Renal cortical epithelial cell (primary cell): ENCODE data around the gene KRT75. TPM values are rescaled to one million over a fixed set of nuclear protein-coding genes. Genes with fewer than 3 reads are reported as not detected.
"Not testable (repeated sequence)": the region's sequence is repeated elsewhere in the genome, so short reads cannot be mapped to it uniquely, and the experiment has no call there.

ENCODE experiments used
- DNase-seq: peaks from one replicate; pipeline ENCODE4 v3.0.0-alpha.2; 2011; ENCODE audit warnings: low read depth
- total RNA-seq: library from RNA; depleted of rRNA; stranded (reverse); fragments of >200 nt; gene quantifications from 2 replicates; pipeline ENCODE4 v1.2.3, GENCODE V29; 2014

The KRT75 gene
- total RNA-seq, 1 donor from 2014 or later = not detected

DNA sequence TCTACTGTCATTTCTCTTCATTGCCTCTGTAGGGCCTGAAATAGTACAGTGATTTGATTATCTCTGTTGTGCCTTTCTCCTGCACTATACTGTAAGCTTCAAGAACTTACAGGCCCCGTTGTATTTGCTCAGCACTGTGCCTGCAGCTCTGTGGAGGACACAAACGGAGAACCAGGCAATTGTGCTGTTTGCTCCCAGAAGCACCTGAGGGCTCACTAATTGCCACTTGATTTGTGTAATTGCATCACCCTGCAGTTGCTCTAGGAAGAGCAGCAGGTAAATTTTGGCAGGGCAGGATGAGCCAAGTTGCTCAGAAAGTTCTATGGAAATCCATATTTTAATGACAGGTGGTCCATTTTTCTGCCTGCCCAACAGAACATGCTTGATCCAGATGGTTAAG, 16.4 kb downstream of the KRT75 start:
- no peak for DNase-seq

- DNase-seq = no peak
These were observed 17.4 kb downstream of the KRT75 start for GRCh38 chr12:52416795-52417194.

DNA sequence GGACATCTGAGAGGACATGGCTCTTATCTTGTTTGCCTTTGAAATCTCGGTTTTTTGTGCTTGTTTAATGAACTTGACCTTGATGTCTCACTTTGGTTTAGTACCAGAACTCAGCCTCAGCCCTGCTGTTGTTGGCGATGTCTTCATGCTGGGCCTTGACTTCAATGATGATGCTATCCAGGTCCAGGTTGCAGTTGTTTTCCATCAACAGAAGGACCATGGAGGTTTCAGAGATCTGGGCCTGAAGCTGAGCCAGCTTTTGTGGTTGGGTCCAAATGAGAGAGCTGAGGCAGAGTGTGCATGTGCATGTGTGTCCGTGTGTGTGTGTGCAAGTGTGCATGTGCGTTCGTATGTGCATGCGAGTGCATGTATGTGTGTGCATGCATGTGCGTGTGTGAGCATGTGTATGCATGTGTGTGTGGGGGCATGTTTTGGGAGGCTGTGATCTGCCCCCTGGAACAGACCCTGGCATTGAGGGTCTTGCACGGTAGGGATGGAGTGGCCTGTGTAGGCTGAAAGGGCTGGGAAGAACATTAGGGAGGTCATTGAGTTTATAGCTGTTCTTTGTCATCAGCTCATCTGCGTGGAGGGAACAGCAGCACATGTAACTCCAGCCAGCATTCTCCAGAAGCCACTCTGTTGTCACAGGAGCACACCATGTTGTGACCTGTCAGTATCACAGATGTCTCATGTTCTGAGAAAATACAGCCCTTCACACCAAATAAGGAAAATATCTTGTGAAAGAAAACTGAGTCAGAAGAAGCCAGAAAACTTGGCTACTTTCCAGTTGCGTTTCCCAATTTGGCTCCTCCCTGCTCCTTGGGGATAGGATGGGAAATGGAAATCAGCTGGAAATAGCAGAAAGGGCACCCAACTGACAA, 18.1 kb downstream of the KRT75 start:
- DNase-seq = peak; percentile 62

DNA sequence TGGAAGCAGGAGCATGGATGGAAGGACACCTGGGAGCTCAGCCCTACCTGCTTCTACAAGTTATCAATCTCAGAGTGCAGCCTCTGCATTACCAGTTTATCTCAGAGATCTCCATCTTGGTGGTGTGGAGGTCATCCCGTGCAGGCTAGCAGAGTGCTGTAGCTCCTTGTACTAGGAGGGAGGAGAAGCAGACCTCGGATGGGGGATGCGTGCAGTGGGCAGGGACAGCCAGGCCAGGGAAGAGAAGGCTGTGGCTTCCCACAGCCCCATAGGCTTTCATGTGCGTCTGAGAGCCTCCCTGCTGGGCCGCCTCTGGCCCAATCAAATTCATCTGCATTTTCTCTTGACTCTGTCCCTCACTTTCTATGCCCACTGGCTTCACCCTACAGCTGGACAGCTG, 19.2 kb downstream of the KRT75 start:
- DNase-seq = no peak

GRCh38 chr12:52413782-52414345, 20.3 kb downstream of the KRT75 start:
- DNase-seq = no peak

DNA sequence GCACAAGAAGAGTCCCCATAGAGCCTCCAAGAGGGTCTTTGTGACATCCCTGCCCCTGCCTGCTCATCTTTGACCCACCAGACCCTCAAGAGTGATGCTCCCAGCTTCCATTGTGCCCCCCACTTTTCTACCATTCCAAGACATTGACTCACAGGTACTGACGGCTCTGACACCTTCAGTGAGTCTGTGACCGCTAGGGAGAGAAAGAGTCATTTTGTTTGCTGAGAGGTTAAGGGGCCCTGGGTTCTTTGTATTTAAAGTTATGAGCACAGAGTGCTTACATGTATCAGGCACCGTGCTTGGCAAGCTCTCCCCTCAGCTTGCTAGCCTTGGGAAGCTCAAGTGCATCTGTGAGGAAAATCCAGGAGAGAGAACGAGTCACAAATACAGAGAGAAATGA, 21.0 kb downstream of the KRT75 start:
- no peak for DNase-seq

DNA sequence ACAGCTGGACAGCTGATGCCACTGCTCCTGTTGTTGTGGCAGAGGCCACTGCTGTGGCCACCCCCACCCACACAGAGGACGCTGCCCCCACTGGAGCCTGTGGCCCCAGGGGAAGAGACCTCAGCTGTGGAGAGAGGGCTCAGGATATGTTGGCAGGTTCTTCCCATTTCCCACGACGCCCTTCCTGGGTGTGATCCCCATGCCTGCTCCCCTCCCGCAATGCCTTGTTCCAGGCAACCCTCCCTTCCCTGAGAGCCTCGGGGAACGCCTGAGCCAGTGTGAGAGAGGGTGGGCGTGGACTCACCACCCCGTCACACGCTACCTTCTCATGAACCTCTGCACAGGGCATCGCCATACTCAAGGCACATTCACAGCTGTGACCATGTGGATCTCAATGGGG, 22.4 kb downstream of the KRT75 start:
- no peak for DNase-seq

DNA sequence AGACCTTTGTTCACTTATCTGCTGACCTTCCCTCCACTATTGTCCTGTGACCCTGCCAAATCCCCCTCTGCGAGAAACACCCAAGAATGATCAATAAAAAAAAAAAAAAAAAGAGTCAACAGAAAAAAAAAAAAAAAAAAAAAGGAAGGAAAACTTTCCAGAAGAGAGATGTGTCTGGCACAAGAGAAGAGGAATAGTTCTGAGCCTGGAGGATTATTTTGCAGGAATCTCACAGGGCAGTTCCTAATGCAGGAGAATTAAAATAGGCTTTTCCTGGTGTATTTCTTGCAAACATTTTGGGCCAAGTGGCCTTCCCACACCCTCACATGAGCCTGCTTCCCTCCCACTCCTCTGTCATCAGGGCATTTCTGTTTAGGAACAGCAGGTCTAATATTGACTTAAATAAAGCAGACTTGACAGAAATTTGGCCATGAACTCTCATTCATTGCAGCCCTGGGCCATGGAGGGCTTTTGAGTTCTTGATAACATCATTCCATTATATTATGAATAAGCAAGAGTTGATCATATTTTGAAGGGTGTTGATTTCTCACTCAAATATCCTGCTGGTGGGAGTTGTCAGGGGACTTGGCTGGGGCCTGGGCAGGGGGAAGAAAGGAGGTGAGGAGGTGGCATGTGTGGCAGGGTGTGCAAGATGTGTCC, 23.5 kb downstream of the KRT75 start:
- not testable (repeated sequence) for DNase-seq

DNA sequence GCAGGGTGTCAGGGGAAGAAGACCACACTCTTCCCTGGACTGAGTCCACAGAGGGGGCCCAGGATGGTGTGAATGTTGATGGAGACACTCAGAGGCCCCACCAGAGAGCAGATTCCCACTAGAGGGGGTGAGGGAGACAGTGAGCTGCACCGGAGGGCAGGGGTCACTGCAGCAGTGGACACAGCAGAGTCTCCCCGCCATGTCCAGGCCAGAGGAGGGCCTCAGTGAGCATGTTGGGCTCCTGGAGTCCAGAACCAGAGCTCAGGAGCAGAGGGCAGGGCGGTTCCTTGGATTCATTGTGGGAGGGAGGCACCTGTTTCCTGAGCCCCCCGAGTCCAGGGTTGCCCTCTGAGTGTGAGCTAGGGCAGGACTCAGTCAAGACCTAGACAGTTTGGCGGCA, 26.3 kb downstream of the KRT75 start:
- no peak for DNase-seq

- no peak for DNase-seq
These were observed 28.2 kb downstream of the KRT75 start, which contains the start of gene KRT82 for GRCh38 chr12:52405922-52406385. Gene KRT82, minus strand, starts transcription at chr12:52406335. Its CDS starts 58 bp downstream, at chr12:52406277.

- DNase-seq = no peak
These were observed 29.2 kb downstream of the KRT75 start for GRCh38 chr12:52404951-52405350.

- DNase-seq = no peak
These were observed 30.6 kb downstream of the KRT75 start for GRCh38 chr12:52403561-52403960.

GRCh38 chr12:52402873-52403540, 31.2 kb downstream of the KRT75 start:
- DNase-seq = no peak

DNA sequence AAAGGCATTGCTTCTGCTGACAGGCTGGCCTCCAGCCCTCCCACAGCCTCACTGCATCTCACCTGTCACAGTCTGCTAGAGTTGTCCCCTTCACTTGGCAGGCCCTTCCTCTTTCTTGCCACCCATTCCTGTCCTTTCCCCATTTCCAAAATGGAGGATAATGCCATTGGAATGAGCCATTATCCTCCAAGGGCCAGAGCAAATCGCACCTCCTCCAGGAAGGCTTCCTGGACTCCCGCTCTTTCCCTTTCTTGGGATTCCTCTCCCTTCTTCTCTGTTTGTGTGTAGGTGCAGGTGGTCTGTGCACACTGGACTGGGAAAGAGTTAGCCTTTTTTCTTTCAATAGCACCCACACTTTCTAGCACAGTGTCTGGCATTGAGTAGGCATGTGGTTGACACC, 31.8 kb downstream of the KRT75 start:
- DNase-seq = no peak

DNA sequence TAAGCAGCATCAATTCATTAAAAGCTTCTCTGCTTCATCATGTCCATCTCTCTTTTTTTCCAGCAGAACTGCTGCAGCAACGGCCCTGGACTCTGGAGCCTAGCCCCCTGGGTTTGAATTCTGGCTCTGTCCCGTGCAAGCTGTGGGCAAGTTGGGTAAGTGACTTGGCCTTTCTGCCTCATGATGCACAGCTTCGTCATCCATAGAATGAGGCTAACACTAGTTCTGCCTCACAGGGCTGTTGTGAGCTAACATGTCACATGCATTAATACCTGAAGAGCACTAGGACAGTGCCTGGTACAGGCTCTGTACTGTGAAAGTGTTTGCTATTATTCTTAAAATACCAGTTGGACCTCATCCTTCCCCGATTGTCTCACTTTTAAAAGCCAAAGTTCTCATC, 32.2 kb downstream of the KRT75 start:
- no peak for DNase-seq

GRCh38 chr12:52401526-52401925, 32.6 kb downstream of the KRT75 start:
- no peak for DNase-seq

DNA sequence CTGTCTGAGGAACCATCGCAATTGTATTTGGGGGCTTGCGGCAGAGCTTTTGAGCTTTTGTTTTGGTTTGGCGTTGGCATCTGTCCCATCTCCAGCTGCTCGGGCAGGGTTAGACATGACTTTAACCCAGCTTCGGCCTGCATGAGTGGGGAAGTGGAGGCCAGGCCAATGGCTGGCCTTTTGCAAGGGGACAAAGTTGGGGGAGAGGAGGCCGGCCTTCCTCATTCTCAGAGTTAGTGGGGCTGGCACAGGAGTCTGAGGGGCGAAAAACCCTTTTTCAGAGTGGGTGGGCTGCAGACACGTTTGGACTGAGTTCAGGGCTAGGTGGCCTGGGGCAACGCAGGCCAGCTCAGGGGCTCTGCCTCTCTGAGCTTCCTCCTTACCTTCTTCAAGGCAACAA, 33.3 kb downstream of the KRT75 start:
- no peak for DNase-seq

GRCh38 chr12:52399756-52400155, 34.4 kb downstream of the KRT75 start:
- no peak for DNase-seq

DNA sequence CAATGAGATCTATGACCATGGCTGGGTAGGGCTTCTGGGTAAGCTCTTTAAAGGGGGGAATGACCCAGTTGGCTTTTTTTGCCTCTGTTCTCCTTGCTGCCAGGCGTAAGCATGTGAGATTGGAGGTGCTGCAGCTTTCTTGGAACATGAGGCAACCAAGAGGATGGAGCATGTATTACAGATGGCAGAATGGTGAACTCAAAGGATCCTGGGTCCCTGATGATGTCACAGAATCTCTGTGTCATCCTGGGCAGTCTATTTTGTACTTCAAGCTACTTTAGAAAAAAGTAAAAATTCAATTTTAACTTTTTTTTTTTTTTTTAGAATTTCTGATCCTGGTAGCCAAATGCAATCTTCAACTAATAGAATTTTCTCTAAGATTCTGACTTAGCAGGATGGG, 36.0 kb downstream of the KRT75 start:
- DNase-seq = no peak

DNA sequence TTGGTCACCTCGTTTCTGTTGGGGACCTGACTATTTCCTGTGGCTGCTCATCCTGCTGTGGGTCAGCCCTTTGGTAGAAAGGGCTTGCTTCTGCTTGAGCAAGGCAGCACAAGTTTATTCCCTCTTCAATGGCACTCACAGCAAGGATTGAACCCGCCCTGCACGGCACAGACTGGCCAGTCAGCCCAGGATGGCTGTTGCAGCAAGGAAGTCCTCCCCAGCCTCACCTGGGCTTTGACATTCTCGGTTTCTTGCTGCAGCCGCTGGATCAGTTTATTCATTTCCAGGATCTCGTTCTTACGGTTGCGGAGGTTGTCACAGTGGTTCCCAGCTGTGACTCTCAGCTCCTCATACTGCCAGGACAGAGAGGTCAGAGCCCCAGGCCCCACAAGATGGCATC, 37.5 kb downstream of the KRT75 start:
- no peak for DNase-seq

DNA sequence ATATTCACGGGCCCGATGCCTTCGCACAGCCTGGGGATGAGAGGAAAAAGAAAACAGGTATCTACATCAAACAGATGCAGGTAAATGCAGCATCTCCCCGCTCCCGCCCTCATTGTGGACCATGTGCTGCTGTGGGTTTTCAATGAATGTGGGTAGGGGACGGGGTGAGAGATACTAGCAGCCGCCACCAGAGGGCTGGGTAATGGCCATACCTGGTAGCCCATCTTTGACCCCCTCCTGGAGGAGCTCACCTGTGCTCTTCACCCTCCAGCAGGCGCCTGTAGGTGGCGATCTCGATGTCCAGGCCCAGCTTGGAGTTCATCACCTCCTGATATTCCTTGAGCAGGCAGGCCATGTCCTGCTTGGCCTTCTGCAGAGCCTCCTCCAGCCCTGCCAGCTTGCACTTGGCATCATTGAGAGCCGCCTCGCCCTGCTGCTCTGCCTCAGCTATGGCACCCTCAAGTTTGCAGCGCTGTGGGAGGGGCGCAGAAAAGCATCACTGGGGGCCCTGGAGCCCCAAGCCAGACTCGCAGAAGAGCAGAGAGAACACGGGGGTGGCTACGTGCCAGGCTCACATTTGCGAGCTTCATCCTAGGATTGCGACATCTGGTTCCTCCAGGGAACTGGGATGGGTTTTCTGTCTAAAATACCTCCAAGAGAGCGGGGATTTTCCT, 38.3 kb downstream of the KRT75 start:
- no peak for DNase-seq
